GM18868 (cell line): Measurements from ENCODE around the gene SLC25A21.
"Not testable (repeated sequence)": the region's sequence is repeated elsewhere in the genome, so short reads cannot be mapped to it uniquely, and the experiment has no call there.

Source experiments
- ATAC-seq: cut with Tn5 transposase; IDR thresholded peaks from one replicate; pipeline ENCODE4 v1.9.1; 2021; ENCODE audit warnings: mild to moderate bottlenecking, moderate library complexity; ENCODE audit not compliant: unreplicated experiment

The SLC25A21 gene

DNA sequence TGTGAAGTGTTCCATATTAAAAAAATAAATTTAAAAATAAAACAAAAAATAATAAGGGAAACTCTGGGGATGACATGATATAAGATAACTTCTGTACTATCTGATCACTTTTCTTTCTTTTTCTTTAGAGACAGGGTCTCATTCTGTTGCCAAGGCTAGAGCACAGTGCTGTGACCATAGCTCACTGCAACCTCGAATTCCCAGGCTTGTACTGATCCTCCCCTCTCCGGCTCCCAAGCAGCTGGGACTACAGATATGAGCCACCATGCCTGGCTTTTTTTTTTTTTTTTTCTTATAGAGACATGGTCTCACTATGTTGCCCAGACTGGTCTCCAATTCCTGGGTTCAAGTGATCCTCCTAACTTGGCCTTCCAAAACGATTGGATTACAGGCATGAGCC lies 14.9 kb upstream of the SLC25A21 start:
- no peak for ATAC-seq

GRCh38 chr14:37186865-37187264 lies 14.5 kb upstream of the SLC25A21 start:
- no peak for ATAC-seq

DNA sequence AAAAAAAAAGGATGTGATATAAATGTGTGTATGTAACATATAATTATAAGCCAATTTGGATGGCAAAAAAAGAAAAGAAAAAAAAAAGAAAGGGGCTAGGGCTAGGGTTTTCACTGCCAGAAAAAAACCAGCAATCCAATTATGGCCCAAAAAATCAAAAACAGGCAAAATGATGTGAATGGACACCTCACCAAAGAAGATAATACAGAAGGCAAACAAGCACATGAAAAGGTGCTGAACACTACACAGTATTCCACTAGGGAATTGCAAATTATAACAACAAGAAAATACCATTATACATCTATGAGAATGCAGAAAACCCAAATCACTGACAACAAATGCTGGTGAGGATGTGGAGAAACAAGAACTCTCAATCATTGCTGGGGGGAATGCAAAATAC lies 13.3 kb upstream of the SLC25A21 start:
- ATAC-seq = no peak

- ATAC-seq = not testable (repeated sequence)
These were observed 12.1 kb upstream of the SLC25A21 start for GRCh38 chr14:37184520-37184919.

GRCh38 chr14:37181441-37181840 lies 9.0 kb upstream of the SLC25A21 start:
- ATAC-seq = no peak

DNA sequence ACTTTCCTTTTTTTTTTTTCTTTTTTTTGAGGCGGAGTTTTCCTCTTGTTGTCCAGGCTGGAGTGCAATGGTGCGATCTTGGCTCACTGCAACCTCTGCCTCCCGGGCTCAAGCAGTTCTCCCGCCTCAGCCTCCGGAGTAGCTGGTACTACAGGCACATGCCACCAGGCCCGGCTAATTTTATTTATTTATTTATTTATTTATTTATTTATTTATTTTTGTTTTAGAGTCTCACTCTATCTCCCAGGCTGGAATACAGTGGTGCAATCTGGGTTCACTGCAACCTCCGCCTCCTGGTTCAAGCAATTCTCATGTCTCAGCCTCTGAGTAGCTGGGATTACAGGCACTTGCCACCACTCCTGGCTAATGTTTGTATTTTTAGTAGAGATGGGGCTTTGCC lies 8.5 kb upstream of the SLC25A21 start:
- ATAC-seq = not testable (repeated sequence)

DNA sequence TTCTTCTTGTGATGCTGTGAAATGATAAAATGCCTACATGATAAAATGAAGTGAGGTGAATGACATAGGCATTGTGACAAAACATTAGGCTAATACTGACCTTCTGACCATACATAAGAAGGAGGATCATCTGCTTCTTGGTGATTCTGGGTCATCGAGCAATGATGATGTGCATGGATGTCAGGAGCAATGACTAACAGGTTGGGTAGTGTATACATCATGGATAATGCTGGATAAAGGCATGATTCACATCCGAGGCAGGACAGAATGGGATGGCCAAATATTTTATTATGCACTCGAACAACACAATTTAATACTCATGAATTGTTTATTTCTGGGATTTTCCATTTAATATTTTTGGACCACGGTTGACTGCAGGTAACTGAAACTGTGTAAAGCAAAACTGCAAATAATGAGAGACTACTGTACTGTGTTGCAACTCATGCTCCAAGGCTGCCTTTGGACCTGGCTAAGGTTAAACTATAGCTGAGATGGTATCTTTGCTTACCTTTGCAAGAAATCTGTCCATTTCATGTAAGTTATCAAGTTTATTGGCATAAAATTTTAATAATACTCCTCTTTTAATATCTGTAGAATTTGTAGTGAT lies 7.6 kb upstream of the SLC25A21 start:
- no peak for ATAC-seq

GRCh38 chr14:37172936-37173614 lies 669 bp upstream of the SLC25A21 start:
- no peak for ATAC-seq

GRCh38 chr14:37171678-37172023 lies 755 bp downstream of the SLC25A21 start:
- no peak for ATAC-seq

DNA sequence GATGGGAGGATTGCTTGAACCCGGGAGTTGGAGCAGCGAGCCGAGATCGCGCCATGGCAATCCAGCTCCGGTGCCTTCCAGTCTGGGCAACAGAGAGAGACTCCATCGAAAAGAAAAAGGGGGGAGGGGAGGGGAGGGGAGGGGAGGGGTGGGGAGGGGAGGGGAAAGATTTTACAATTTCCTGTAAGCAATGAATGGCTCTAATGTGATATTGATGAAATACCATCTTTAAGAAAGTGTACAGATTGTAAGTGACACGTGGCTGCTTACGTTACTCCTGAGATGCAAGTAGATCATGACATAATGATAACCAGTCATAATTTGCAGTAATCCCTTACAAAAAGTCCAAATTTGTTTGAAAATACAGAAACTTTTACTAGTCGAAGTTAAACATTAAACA lies 1.4 kb downstream of the SLC25A21 start:
- ATAC-seq = no peak

- no peak for ATAC-seq
These were observed 2.2 kb downstream of the SLC25A21 start for GRCh38 chr14:37170237-37170636.

DNA sequence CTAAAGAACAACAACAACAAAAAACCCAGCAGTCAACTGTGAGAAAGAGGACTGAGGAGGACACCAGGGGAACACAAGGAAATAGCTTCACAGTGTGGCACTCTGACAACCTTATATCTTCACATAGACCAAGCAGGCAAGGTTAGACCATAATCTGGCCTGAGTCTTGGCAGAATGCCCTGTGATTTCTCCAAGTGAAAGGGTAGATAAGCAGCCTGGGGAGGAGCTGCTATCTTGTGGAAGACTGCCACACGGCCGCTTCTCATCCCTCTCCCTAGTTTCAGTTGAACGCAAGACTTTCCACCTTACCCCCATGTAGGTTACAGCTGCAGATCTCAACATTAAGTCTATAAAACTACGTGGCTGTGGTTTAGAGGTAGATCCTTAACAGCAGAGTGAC lies 3.7 kb downstream of the SLC25A21 start:
- ATAC-seq = no peak

DNA sequence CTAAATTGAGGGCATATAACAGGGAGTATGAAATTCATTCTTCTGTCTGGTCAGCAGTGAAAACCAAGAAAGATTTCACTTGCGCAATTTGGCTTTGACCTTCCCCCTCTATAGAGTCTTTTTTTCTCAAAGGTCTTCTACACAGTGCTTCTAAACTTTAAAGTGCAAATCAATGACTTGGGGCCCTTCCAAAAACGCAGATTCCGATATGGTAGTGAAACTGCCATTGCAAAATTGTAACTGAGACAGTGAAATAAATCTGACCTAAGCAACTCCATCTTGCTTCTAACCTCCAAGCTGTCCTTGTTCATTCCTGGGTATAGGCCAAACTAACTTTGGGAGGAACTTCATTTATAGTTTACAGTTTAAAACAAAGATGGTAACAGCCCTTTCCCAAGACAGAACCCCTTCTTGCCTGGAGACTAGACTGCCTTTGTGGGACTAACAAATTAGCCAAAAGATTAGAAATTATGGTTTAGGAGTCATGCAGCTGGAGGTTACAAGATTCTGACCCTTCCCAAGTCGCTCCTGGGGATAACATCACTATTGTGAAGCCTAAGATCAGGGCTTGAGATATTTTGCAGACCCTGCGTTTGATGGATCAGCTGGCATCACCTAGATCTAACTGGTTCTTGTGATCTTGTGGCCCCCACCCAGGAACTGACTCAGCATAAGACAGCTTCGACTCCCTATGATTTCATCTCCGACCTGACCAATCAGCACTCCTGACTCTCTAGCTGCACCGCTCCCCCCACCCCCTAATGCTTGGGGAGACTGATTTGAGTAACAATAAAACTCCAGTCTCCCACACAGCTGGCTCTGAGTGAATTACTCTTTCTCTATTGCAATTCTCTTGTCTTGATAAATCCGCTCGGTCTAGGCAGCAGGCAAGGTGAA lies 5.0 kb downstream of the SLC25A21 start:
- no peak for ATAC-seq

DNA sequence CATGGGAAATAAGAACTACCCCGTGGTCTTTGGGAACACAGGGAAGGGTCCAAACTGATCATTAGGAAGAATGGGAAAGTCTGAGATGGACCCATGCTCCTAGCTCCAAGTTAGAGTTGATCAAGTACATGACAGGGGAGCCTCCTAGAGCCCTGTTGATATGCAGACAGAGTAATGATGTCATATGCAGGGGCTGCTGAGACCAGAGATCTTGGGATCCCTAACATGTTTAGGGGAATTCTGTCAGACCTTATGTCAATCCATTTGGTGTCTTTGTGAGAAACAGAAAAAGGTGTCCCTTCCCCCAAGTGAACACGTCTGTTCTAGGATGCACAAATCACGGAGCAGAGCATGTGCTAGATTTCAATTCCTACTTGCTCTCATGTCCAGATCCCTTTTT lies 6.6 kb downstream of the SLC25A21 start:
- no peak for ATAC-seq

DNA sequence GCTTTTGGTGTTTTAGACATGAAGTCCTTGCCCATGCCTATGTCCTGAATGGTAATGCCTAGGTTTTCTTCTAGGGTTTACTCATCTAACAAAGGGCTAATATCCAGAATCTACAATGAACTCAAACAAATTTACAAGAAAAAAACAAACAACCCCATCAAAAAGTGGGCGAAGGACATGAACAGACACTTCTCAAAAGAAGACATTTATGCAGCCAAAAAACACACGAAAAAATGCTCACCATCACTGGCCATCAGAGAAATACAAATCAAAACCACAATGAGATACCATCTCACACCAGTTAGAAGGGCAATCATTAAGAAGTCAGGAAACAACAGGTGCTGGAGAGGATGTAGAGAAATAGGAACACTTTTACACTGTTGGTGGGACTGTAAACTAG lies 10.1 kb downstream of the SLC25A21 start:
- not testable (repeated sequence) for ATAC-seq

- no peak for ATAC-seq
These were observed 14.4 kb downstream of the SLC25A21 start for GRCh38 chr14:37157987-37158386.

- ATAC-seq = no peak
These were observed 18.9 kb downstream of the SLC25A21 start for GRCh38 chr14:37153483-37153882.

GRCh38 chr14:37153005-37153404 lies 19.4 kb downstream of the SLC25A21 start:
- no peak for ATAC-seq

DNA sequence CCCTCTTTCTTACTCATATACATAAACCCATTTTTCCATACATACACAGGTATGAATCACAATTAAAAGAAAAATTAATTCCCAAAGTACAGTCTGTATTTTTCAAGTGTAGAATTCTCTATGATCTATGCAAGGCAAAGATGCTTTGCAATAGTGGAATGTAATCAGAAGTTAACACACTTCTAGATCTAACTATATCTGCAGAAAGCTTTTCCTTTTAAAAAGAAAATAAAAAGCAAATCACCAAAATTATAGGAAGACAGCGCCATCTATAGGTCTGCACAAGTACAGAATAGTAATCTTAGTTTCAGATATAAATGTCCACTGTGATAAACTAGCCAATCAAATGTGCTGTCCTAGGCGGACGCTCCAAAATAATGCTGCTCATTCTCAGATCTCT lies 22.0 kb downstream of the SLC25A21 start:
- ATAC-seq = peak; percentile 72

- ATAC-seq = no peak
These were observed 25.0 kb downstream of the SLC25A21 start for GRCh38 chr14:37147310-37147880.

GRCh38 chr14:37146438-37146837 lies 26.0 kb downstream of the SLC25A21 start:
- ATAC-seq = not testable (repeated sequence)

DNA sequence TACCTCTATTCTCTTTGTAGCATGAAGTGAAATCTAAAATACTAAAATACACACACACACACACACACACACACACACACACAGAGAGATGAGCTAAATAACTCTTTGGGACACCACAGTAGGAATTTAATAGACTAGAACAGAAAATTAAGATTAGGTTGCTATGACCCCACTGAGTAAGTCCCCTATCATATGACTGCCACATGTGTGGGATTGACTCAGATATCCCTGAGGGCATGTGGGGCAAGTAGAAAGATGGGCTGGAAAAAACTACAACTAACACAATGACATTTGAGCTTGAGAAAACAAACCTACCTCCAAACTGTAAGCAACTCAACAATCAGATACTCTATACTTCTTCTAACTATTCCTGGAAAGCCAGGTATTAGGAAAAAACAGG lies 27.0 kb downstream of the SLC25A21 start:
- ATAC-seq = no peak
